ENCODE measurements around the gene ATP11A.

DNA sequence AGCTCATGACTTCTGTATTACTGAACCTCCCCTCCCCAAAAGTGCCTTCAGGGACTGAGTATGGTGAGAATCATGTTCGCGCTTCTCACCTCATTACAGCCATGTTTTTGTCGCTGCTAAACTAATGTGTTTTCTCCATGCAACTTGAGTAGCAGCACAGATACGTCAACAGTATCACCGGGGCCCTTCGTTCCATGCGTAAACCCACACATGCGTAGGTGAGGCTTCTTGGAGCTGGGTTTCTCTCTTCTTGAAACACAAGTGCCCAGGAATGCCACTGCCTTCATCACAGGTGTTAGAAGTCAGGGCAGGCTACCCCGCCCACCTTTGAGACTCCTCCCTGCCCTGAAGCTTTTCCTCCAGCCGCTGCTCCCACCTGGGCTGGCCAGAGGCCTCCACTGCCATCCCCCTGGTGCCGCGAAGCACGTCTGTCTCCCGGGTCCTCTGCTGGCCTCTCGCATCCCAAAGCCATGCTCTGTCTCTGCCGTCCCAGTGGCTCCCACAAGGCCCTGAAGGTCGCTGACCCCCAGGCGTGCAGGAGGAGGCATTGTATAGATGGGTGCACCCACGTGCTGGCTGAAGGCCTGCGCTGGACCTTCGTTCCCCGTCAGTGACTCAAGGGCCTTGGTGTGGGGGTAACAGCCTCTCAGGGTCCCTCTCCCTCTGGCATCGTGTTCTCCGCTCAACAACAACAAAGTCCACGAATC lies 143.9 kb downstream of the ATP11A start:
- TF ChIP-seq, protein P1, sequence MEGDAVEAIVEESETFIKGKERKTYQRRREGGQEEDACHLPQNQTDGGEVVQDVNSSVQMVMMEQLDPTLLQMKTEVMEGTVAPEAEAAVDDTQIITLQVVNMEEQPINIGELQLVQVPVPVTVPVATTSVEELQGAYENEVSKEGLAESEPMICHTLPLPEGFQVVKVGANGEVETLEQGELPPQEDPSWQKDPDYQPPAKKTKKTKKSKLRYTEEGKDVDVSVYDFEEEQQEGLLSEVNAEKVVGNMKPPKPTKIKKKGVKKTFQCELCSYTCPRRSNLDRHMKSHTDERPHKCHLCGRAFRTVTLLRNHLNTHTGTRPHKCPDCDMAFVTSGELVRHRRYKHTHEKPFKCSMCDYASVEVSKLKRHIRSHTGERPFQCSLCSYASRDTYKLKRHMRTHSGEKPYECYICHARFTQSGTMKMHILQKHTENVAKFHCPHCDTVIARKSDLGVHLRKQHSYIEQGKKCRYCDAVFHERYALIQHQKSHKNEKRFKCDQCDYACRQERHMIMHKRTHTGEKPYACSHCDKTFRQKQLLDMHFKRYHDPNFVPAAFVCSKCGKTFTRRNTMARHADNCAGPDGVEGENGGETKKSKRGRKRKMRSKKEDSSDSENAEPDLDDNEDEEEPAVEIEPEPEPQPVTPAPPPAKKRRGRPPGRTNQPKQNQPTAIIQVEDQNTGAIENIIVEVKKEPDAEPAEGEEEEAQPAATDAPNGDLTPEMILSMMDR (IDR thresholded peaks at IDR 0.05), result no peak
- TF ChIP-seq POLR2A (IDR thresholded peaks at IDR 0.05), result no peak
